Lung (tissue), 12 donors: ENCODE measurements around the gene CEBPA. TPM values are rescaled to one million over a fixed set of nuclear protein-coding genes. Genes with fewer than 3 reads are reported as not detected.

Experiments
- ATAC-seq: fragments of 200-7000 bp; cut with Tn5 transposase; one replicate; pipeline ENCODE4 v1.9.1; 2020; ENCODE audit warnings: moderate number of reproducible peaks; ENCODE audit not compliant: insufficient read depth, low FRiP score
- DNase-seq, 3 donors: peaks; one replicate each; pipeline ENCODE4 v3.0.0-alpha.2; 2013 to 2017
- H3K27ac ChIP-seq, 2 donors: one replicate each; pipeline ENCODE4 v1.5.1; 2013; ENCODE audit warnings: mild to moderate bottlenecking in 2 of 2, moderate library complexity in 2 of 2, control low read depth in 1 of 2, inconsistent platforms in 1 of 2, low read depth in 1 of 2, low read length in 1 of 2
- H3K27me3 ChIP-seq, 3 donors: one replicate each; pipeline ENCODE4 v1.5.1; 2013; ENCODE audit warnings: low read length in 2 of 3; ENCODE audit not compliant: control insufficient read depth in 3 of 3, insufficient read depth in 3 of 3
- H3K36me3 ChIP-seq, 4 donors: one replicate each; pipeline ENCODE4 v1.5.1; 2013; ENCODE audit warnings: low read length in 4 of 4, mild to moderate bottlenecking in 1 of 4, moderate library complexity in 1 of 4; ENCODE audit not compliant: control insufficient read depth in 4 of 4, insufficient read depth in 4 of 4
- H3K4me1 ChIP-seq, 5 donors: one replicate each; pipeline ENCODE4 v1.5.1; 2013; ENCODE audit warnings: low read length in 5 of 5, mild to moderate bottlenecking in 2 of 5, moderate library complexity in 1 of 5; ENCODE audit not compliant: control insufficient read depth in 5 of 5, insufficient read depth in 5 of 5
- H3K4me3 ChIP-seq: one replicate; pipeline ENCODE4 v1.5.1; 2013; ENCODE audit warnings: mild to moderate bottlenecking, control low read depth, moderate library complexity
- H3K9ac ChIP-seq, 2 donors: one replicate each; pipeline ENCODE4 v1.5.1; 2013; ENCODE audit warnings: low read length in 2 of 2, control low read depth in 1 of 2; ENCODE audit not compliant: insufficient read depth in 1 of 2
- H3K9me3 ChIP-seq, 4 donors: one replicate each; pipeline ENCODE4 v1.5.1; 2013; ENCODE audit warnings: low read length in 3 of 4, mild to moderate bottlenecking in 1 of 4, moderate library complexity in 1 of 4; ENCODE audit not compliant: control insufficient read depth in 4 of 4, insufficient read depth in 3 of 4
- CTCF ChIP-seq: IDR thresholded peaks from 2 replicates; pipeline ENCODE4 v1.5.1; 2012; ENCODE audit warnings: mild to moderate bottlenecking; ENCODE audit errors: control extremely low read depth, extremely low read depth
- WGBS, 2 donors: extraction: QIAGEN DNeasy Blood & Tissue Kit; methylation state at CpG; one replicate each; pipeline ENCODE4 v1.1.7; 2013; 5-methylcytosine and 5-hydroxymethylcytosine counted together
- polyA plus RNA-seq, 2 donors: library from polyadenylated mRNA; stranded (reverse); fragments of 200-250 nt; gene quantifications; one replicate each; pipeline ENCODE4 v1.2.1, GENCODE V29; 2013
- total RNA-seq, 2 donors: library from RNA; depleted of rRNA in 1 of 2; stranded (reverse); fragments of >200 nt in 1 of 2; gene quantifications; one replicate each; pipeline ENCODE4 v1.2.1, GENCODE V29; 2014 to 2021
- donor health status: control.
- donor health status: control.
- donor health status: Bipolar disorder and iron deficiency.
- donor health status: healthy.
- donor health status: DM: yes; HTN: yes; CAD: no.

CEBPA gene
- total and polyA plus RNA-seq, 4 donors: 20.4 to 93.8 (median 61.2) TPM

DNA sequence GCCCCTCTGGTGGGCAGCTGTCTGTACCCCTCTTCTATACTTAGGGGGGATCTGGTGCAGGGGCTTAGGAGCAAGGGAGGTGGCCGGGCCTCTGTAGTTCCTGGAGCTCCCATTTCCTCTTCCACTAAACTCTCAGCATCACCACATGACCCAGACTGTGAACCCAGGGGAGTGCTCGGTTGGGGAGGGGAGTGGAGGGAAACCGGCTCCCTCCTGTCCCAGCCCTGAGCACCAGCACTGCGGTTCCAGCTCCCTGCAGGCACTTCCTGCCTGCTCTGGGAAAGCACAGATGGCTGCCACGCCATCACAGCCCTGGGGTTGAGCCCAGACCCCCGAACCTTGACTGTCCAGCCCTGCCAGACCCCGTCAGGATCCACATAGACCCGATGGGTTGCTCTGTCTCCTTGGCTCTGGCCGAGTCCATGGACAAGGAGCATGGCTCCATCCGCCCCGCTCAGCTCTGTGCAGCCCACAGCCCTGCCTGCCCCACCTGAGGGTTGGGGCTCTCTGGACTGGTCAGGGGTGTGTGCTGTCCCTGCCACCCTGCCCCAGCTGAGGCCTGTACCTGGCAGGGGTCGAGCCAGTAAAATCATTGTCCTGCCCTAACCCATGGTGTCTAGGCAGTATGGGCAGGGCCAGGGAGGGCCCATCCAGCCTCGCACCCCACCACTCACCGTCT, 40.7 kb downstream of the CEBPA start:
- Histone ChIP-seq H3K36me3 (no peaks in the 10 kb centered on the region), H3K9me3 (no peaks in the 10 kb centered on the region), H3K4me1 (peaks cover 0 to under 1% (median 0%) of the 10 kb centered on the region in 5 donors), H3K4me3 (no peak overlapping the region), H3K9ac (no peak overlapping the region), H3K27me3 (no peaks in the 10 kb centered on the region), H3K27ac (no peak overlapping the region)
- ATAC-seq: no peak
- DNase-seq: no peak
- no peak for TF ChIP-seq CTCF
- WGBS, 2 donors: 54 to 69% methylated on average over 12 to 14 of the region's 14 CpGs

DNA sequence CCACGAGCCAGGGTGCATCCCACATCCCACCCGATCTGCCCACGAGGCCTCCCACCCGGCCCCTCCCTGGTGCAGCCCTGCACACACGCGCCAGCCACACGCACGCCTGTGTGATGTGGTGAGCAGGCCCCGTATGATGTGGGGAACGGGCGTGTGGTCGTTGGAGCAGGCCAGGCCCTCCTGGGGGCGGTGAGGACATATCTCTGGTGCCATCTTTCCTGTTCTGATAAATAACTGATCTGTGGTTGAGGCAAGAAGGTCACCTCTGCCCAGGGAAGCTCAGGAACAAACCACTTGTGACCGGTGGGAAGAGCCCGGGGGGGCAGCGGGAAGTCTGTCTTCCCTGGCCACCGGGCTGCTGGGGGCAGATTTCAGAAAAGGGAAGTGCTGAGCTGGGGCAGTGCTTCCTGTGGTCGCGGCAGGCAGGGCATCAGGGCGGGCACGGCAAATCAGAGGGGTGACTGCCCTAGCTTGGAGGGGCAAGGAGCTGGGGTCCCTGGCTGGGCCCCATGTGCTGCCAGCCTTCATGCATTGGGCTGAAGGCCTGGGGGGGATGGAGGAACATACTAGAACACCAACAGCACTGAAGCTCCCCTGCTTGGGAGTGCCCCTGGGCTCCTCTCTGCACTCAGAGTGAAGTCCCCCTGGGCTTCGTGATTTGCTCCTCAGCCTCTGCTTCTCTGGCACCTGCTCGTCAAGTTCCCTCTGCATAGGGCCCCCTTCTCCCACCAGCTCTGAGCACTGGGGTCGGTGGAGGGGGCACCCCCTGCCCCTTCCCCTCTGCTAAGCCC, 41.5 kb downstream of the CEBPA start:
- TF ChIP-seq CTCF: no peak
- DNase-seq (no peak), ATAC-seq (peak; percentile 67)
- Histone ChIP-seq H3K36me3 (no peaks in the 10 kb centered on the region), H3K9ac (no peak overlapping the region), H3K9me3 (no peaks in the 10 kb centered on the region), H3K27me3 (no peaks in the 10 kb centered on the region), H3K27ac (peak overlapping the region in 1 of 2 donors; percentile 26), H3K4me3 (no peak overlapping the region), H3K4me1 (peaks cover 0 to 8% (median 0%) of the 10 kb centered on the region in 5 donors)
- 28 to 54% methylated on average over 24 of the region's 24 CpGs for WGBS, 2 donors

- no peak for TF ChIP-seq CTCF
- H3K4me1 ChIP-seq: peaks cover 0 to 8% (median 0%) of the 10 kb centered on the region in 5 donors
- no peak overlapping the region for H3K4me3 ChIP-seq
- no peak overlapping the region for H3K27ac ChIP-seq
- H3K9ac ChIP-seq: no peak overlapping the region
- ATAC-seq (peak; percentile 61), DNase-seq (no peak)
- no peaks in the 10 kb centered on the region for H3K36me3 ChIP-seq
- no peaks in the 10 kb centered on the region for H3K27me3 ChIP-seq
- no peaks in the 10 kb centered on the region for H3K9me3 ChIP-seq
- 41 to 70% methylated on average over 6 of the region's 6 CpGs for WGBS, 2 donors
These were observed 42.8 kb downstream of the CEBPA start for GRCh38 chr19:33259539-33259938.
